T-helper 2 cell (primary cell): ENCODE results near the gene CACNA1E.

Experiments used
- DNase-seq, 5 experiments: peaks; one replicate each; pipeline versions ENCODE4 v3.0.0 to v3.0.0-alpha.2; 2012 to 2022
- total RNA-seq, 2 donors: gene quantifications; one replicate each; lab custom pipeline; 2026; lab: John Stamatoyannopoulos, UW

Gene CACNA1E
- 0 to 0.31 reads per million in 2 donors for total RNA-seq

- no peak for DNase-seq
Observed at GRCh38 chr1:181483285-181484195, at the start of gene CACNA1E. CACNA1E (plus strand) TSS chr1:181483517; CDS start chr1:181483745, 228 bp downstream.

- DNase-seq, result no peak
Observed at GRCh38 chr1:181433931-181434330, 49.4 kb upstream of the CACNA1E start.

- DNase-seq, result no peak
Observed at GRCh38 chr1:181438013-181438412, 45.3 kb upstream of the CACNA1E start.

GRCh38 chr1:181440510-181440909, 42.8 kb upstream of the CACNA1E start:
- no peak for DNase-seq

- DNase-seq, result no peak
Observed at GRCh38 chr1:181442181-181442525, 41.2 kb upstream of the CACNA1E start.

GRCh38 chr1:181443231-181443853, 40.0 kb upstream of the CACNA1E start:
- peak in 1 of 5 experiments; percentile 51 for DNase-seq

GRCh38 chr1:181445436-181445835, 37.9 kb upstream of the CACNA1E start:
- no peak for DNase-seq

GRCh38 chr1:181448461-181448860, 34.9 kb upstream of the CACNA1E start:
- peak in 1 of 5 experiments; percentile 84 for DNase-seq

GRCh38 chr1:181451661-181452230, 31.6 kb upstream of the CACNA1E start:
- DNase-seq, result no peak

GRCh38 chr1:181452746-181453145, 30.6 kb upstream of the CACNA1E start:
- no peak for DNase-seq

GRCh38 chr1:181453541-181454201, 29.6 kb upstream of the CACNA1E start:
- DNase-seq, result no peak

- DNase-seq, result no peak
Observed at GRCh38 chr1:181456551-181456950, 26.8 kb upstream of the CACNA1E start.

- no peak for DNase-seq
Observed at GRCh38 chr1:181458419-181458818, 24.9 kb upstream of the CACNA1E start.

- no peak for DNase-seq
Observed at GRCh38 chr1:181459067-181459466, 24.2 kb upstream of the CACNA1E start.

- no peak for DNase-seq
Observed at GRCh38 chr1:181469829-181470228, 13.5 kb upstream of the CACNA1E start.

- no peak for DNase-seq
Observed at GRCh38 chr1:181475580-181475979, 7.7 kb upstream of the CACNA1E start.

- no peak for DNase-seq
Observed at GRCh38 chr1:181476581-181476980, 6.7 kb upstream of the CACNA1E start.

GRCh38 chr1:181478306-181478705, 5.0 kb upstream of the CACNA1E start:
- no peak for DNase-seq

- DNase-seq, result peak in 1 of 5 experiments; percentile 59
Observed at GRCh38 chr1:181479137-181479745, 4.1 kb upstream of the CACNA1E start.

- DNase-seq, result peak in 1 of 5 experiments; percentile 12
Observed at GRCh38 chr1:181482001-181482430, 1.3 kb upstream of the CACNA1E start.

GRCh38 chr1:181482521-181483284, 614 bp upstream of the CACNA1E start:
- DNase-seq, result peak in 1 of 5 experiments; percentile 70

- DNase-seq, result no peak
Observed at GRCh38 chr1:181484821-181485220, 1.5 kb downstream of the CACNA1E start.
